Adipocyte (in vitro differentiated cells): ENCODE measurements around the gene IL12RB1.
"Not testable (repeated sequence)": the region's sequence is repeated elsewhere in the genome, so short reads cannot be mapped to it uniquely, and the experiment has no call there.

Experiments used
- DNase-seq: peaks from one replicate; pipeline ENCODE4 v3.0.0-alpha.2; 2015; ENCODE audit warnings: low read depth
- H3K27me3 ChIP-seq: replicated peaks from 2 replicates; pipeline ENCODE4 v1.7.0; 2013; ENCODE audit warnings: mild to moderate bottlenecking, low read length, moderate library complexity; ENCODE audit not compliant: control insufficient read depth, insufficient read depth
- H3K36me3 ChIP-seq: 2 replicates; pipeline ENCODE4 v1.7.0; 2013; ENCODE audit warnings: low read length, mild to moderate bottlenecking, moderate library complexity; ENCODE audit not compliant: control insufficient read depth, insufficient read depth, severe bottlenecking
- H3K4me1 ChIP-seq: 2 replicates; pipeline ENCODE4 v1.7.0; 2013; ENCODE audit warnings: mild to moderate bottlenecking, low read length, moderate library complexity; ENCODE audit not compliant: control insufficient read depth, insufficient read depth
- H3K4me3 ChIP-seq: 2 replicates; pipeline ENCODE4 v1.7.0; 2013; ENCODE audit warnings: mild to moderate bottlenecking, low read length, moderate library complexity
- H3K9ac ChIP-seq: 2 replicates; pipeline ENCODE4 v1.7.0; 2013; ENCODE audit warnings: mild to moderate bottlenecking, low read length, moderate library complexity
- H3K9me3 ChIP-seq: 2 replicates; pipeline ENCODE4 v1.7.0; 2013; ENCODE audit warnings: mild to moderate bottlenecking, low read length, moderate library complexity; ENCODE audit not compliant: control insufficient read depth

The IL12RB1 gene

DNA sequence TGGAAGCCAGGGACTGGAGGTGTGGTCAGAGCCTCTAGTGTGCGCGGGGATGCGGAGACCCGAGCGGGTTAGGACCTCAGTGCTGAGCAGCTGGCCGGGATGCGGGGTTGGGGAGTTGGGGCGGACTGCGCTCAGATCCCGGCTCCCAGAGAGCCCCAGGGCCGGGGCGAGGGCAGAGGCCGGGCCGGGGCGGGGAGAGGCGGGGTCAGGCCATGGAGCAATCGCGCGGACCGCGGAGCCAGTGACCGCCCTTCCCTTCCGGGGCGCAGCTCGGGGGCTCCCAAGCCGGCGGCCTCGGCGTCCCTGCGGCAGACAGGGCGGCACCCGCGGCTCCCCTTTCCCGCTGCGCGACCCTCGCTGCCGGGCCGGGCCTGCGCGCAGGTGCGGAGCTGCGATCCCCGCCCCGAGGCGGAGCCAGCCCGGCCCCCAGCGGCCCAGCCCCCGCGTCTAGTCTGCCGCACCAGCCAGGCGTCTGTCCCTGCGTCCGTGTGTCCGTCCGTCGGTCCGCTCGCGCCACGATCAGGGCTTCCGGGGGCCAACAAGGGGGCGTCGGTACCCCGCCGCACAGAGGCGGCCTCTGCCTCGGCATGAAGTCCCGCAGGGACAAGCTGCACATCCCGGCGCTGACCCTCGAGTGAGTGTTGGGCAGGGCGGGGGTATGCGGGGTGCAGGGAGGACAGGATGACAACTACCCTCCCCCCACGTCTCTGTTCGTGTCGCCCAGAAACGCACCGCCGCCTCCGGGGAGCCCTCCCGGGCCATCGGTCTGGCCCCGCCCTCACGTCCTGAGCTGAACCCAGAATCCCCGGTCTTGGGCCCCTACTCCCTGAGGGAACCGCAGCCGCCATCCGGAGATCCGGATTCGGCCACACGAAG, 23.2 kb upstream of the IL12RB1 start:
- Histone ChIP-seq H3K4me3 (peak overlapping the region; percentile 87), H3K9ac (peak overlapping the region; percentile 87), H3K36me3 (no peaks in the 10 kb centered on the region), H3K4me1 (peaks cover 20% of the 10 kb centered on the region), H3K27me3 (no peaks in the 10 kb centered on the region), H3K9me3 (no peaks in the 10 kb centered on the region)
- DNase-seq = peak; percentile 77

DNA sequence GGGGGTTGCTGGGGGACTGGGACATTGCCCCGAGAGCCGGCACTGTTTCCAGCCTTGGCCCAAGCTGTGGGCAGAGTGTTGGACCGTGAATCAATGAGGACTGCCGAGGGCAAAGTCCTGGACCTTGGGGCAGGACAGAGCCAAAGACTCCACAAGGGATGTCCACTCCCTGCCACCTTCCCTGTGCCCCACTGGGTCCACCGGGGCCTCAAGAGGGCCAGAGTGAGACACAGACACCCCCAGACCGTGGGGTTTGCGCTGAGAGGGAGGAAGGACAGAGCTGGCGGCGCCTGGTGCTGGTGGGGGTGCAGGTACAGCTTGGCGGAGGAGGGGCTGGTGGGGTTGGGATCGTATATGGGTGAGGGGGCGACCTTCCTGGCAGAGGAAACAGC, 22.6 kb upstream of the IL12RB1 start:
- peak overlapping the region; percentile 87 for H3K4me3 ChIP-seq
- no peaks in the 10 kb centered on the region for H3K9me3 ChIP-seq
- DNase-seq = no peak
- H3K36me3 ChIP-seq = no peaks in the 10 kb centered on the region
- no peaks in the 10 kb centered on the region for H3K27me3 ChIP-seq
- peaks cover 25% of the 10 kb centered on the region for H3K4me1 ChIP-seq
- peak overlapping the region; percentile 87 for H3K9ac ChIP-seq

DNA sequence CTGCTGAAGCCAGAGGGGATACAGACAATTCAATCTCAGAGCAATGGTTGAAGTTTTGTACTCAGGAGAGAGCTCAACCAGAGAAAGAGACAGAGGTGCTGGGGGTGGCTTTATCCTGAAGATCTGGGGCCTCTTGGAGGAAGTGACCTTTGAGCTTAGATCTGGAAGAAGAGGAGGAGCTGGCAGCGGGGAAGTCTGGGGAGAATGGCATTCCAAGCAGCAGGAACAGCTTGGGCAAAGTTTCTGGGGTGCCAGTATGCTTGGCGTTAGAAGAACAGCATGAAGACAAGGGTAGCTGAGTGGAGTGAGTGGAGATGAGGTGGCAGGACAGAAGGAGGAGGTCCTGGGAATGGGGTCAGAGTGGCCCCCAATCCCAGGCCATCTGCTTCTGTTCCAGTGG, 22.2 kb upstream of the IL12RB1 start:
- H3K27me3 ChIP-seq = no peaks in the 10 kb centered on the region
- H3K36me3 ChIP-seq = no peaks in the 10 kb centered on the region
- DNase-seq = no peak
- no peaks in the 10 kb centered on the region for H3K9me3 ChIP-seq
- peaks cover 29% of the 10 kb centered on the region for H3K4me1 ChIP-seq
- peak overlapping the region; percentile 87 for H3K9ac ChIP-seq
- H3K4me3 ChIP-seq = no peak overlapping the region

DNA sequence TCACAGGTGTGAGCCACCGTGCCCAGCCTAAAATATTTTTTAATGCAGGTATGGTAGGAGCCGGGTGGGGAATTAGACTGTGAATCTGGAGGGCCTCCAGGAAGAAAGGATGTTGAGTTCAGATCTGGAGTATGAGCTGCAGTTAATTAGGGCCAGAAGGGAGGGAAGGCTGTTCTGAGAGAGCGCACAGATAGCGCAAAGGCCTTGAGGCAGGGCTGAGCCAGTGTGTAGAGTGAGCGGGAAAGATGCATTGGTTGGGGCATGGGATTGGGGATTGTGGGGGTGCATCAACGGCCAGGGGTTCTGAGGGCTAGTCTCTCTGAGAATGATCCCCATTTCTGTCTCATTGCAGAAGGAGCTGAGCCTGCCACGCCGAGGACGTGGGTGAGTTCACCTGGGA, 20.5 kb upstream of the IL12RB1 start:
- H3K27me3 ChIP-seq = no peaks in the 10 kb centered on the region

DNA sequence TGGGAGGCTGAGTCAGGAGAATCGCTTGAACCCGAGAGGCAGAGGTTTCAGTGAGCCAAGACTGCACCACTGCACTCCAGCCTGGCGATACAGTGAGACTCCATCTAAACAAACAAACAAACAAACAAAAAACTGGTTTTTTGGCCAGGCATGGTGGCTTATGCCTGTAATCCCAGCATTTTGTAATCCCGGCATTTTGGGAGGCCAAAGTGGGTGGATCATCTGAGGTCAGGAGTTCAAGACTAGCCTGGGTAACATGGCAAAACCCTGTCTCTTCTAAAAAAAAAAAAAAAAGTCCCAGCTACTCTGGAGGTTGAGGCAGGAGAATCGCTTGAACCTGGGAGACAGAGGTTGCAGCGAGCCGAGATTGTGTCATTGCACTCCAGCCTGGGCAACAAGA, 18.5 kb upstream of the IL12RB1 start:
- not testable (repeated sequence) for DNase-seq, H3K27me3 ChIP-seq, H3K9ac ChIP-seq, H3K36me3 ChIP-seq, H3K4me3 ChIP-seq, H3K9me3 ChIP-seq
- H3K4me1 ChIP-seq = peaks cover 25% of the 10 kb centered on the region

More for the DNA sequence above, 20.5 kb upstream of the IL12RB1 start:
- DNase-seq = no peak
- Histone ChIP-seq H3K9me3 (no peaks in the 10 kb centered on the region), H3K4me3 (no peak overlapping the region), H3K9ac (no peak overlapping the region), H3K4me1 (peaks cover 33% of the 10 kb centered on the region), H3K36me3 (no peaks in the 10 kb centered on the region)

DNA sequence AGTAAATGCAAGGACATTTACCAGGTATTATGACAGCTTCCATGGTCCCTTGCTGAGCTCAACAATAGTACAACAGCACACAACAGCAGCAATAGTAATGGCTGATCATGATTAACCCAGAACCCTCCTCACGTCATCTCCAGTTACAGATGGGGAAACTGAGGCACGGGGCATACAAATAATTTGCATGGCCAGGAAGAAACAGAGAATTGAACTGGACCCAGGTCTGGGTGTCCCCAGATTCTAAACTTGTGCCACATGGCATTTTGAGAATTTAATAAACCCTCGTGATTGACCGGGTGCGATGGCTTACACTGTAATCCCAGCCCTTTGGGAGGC, 18.0 kb upstream of the IL12RB1 start:
- DNase-seq = no peak
- peaks cover 25% of the 10 kb centered on the region for H3K4me1 ChIP-seq
- peak overlapping the region; percentile 80 for H3K9ac ChIP-seq
- H3K4me3 ChIP-seq = peak overlapping the region; percentile 80
- H3K9me3 ChIP-seq = no peaks in the 10 kb centered on the region
- H3K27me3 ChIP-seq = peaks cover 5% of the 10 kb centered on the region
- no peaks in the 10 kb centered on the region for H3K36me3 ChIP-seq

DNA sequence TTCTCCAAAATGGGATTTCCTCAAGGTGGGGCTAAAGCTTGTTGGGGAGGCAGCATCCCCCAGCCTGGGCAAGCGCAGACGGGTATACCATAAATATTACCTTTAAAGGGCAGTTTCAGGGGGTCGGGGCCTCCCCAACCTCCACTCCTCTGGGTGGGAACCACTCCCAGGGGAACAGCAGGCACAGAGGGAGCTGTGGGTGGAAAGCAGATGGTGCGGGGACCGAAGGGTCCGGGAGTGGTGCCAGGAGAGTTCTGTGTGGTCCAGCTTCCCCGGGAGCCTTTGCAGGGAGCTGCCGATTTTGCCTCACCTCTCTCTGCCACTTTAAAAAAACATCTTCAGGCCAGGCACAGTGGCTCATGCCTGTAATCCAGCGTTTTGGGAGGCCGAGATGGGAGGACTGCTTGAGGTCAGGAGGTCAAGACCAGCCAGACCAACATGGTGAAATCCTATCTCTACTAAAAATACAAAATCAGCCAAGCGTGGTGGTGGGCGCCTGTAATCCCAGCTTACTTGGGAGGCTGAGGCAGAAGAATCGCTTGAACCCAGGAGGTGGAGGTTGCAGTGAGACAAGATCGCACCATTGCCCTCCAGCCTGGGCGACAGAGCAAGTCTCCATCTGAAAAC, 16.3 kb upstream of the IL12RB1 start:
- H3K4me1 ChIP-seq = peaks cover 21% of the 10 kb centered on the region
- no peak for DNase-seq
- no peaks in the 10 kb centered on the region for H3K36me3 ChIP-seq

DNA sequence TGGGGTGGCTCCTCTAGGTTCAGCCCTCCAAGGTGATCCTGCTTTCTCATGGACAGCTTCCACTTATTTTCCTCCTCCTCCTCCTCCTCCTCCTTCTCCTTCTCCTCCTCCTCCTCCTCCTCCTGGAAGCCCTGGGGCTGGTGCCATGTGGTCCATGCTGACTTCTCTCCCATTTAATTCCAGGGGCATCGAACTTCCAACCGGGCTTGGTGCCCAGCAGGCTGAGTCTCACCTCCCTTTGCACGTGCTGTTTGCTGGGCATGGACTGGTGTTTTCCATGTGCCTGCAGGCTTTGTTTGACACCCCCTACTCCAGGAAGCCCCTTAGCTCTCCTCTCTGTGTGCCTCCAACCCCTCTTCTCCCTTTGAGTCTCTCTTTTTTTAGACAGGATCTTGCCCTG, 14.5 kb upstream of the IL12RB1 start:
- Histone ChIP-seq H3K27me3 (peaks cover 21% of the 10 kb centered on the region), H3K4me1 (peaks cover 24% of the 10 kb centered on the region), H3K36me3 (no peaks in the 10 kb centered on the region), H3K9ac (no peak overlapping the region), H3K4me3 (no peak overlapping the region), H3K9me3 (no peaks in the 10 kb centered on the region)
- DNase-seq = no peak

More for the DNA sequence above, 16.3 kb upstream of the IL12RB1 start:
- Histone ChIP-seq H3K4me3 (no peak overlapping the region), H3K27me3 (peaks cover 19% of the 10 kb centered on the region), H3K9ac (no peak overlapping the region), H3K9me3 (no peaks in the 10 kb centered on the region)

DNA sequence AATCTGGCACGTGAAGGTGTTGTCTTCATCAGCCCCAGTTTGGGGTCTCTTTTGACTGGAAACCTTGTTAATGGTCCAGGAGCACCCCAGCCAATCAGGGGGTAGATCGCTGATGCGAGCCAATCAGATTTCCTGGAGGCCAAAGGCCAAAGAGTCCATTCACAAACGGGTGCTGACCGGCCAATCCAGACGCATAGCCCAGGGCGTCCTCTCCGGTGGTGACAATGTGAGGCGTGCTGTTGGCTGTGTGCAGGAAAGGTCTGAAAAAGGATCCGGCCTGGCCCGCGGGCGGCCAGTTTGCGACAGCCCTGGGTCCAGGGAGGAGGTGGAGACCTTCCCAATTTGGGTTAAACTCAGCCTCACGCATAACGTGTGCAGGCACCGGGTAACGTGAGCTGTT, 14.0 kb upstream of the IL12RB1 start:
- no peaks in the 10 kb centered on the region for H3K36me3 ChIP-seq
- H3K4me3 ChIP-seq = no peak overlapping the region
- peaks cover 21% of the 10 kb centered on the region for H3K27me3 ChIP-seq
- H3K4me1 ChIP-seq = peaks cover 24% of the 10 kb centered on the region
- no peaks in the 10 kb centered on the region for H3K9me3 ChIP-seq
- no peak overlapping the region for H3K9ac ChIP-seq
- no peak for DNase-seq

DNA sequence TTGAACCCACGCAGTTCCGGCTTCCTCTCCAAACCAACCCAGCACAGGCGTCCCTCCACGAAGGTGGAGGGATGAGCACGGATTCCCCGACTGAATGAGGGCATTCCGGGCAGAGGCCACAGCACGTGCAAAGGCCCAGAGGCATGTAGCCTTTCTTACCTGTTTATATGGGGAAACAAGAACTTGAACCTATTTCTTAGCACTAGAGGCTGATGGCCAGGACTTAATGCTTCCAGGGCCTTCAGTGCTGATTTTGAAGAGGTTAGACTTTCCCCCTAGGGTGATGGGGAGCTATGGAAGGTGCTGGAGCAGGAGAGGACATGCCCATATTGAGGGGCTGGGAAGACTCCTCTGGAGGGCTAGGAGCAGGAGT, 12.9 kb upstream of the IL12RB1 start:
- DNase-seq = no peak
- H3K9ac ChIP-seq = no peak overlapping the region
- no peaks in the 10 kb centered on the region for H3K36me3 ChIP-seq
- H3K4me3 ChIP-seq = no peak overlapping the region
- H3K27me3 ChIP-seq = peaks cover 21% of the 10 kb centered on the region
- H3K4me1 ChIP-seq = peaks cover 19% of the 10 kb centered on the region
- H3K9me3 ChIP-seq = no peaks in the 10 kb centered on the region

DNA sequence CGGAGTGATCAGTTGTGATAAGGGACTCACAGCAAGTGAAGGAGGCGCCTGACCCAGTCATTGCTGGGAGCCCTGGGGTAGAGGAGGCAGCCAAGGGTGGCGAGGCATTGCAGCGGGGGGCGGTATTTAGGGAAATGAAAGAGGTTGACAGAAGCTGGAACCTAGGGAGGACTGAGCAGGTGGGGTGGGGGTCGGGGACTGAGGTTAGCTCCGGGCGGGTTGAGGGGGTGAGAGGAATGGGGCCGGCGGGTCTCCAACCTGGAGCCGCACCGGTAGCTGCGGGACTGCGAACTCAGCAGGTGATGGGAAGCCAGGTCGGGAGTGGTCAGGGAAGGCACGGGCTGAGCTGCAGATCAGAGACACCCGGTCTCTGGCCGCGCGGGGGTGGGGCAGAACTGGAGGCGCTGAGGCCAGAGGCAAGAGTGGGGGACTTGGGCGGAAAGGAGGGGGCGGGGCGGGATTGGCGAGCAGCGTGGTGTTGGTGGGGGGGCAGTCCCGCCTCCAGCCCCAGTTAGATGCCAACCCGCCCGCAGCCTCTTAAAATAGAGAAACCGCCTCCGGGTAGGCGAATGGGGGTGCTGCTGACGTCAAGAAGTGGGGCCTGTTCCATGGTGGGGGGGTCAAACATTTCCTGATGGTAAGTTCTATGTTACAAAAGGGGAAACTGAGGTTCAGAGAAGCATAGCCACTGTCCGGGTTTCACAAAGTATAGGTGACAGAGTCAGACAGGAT, 12.3 kb upstream of the IL12RB1 start:
- peaks cover 15% of the 10 kb centered on the region for H3K4me1 ChIP-seq
- DNase-seq = no peak
- no peaks in the 10 kb centered on the region for H3K36me3 ChIP-seq
- H3K9me3 ChIP-seq = no peaks in the 10 kb centered on the region
- peaks cover 21% of the 10 kb centered on the region for H3K27me3 ChIP-seq
- H3K4me3 ChIP-seq = no peak overlapping the region
- no peak overlapping the region for H3K9ac ChIP-seq
